OCI-LY7 (cell line): ENCODE results near the gene PITPNB. TPM values are rescaled to one million over a fixed set of nuclear protein-coding genes. Genes with fewer than 3 reads are reported as not detected.

ENCODE experiments used
- BruUV-seq: library from RNA; stranded (reverse); fragments of 400-500 nt; replicated peaks from 2 replicates; lab custom pipeline; 2021; lab: Mats Ljungman, UMichigan
- CTCF ChIA-PET: fragments of 300-600 bp; sonication (Branson Sonifier 250); formaldehyde crosslinking; loops from one replicate; lab custom pipeline; 2022; ENCODE audit warnings: antibody characterized with exemption; ENCODE audit not compliant: unreplicated experiment; lab: Charles Lee
- POLR2A ChIA-PET: fragments of 300-600 bp; sonication (Branson Sonifier 250); formaldehyde crosslinking; loops from one replicate; lab custom pipeline; 2022; ENCODE audit warnings: antibody characterized with exemption; lab: Charles Lee
- DNase-seq: peaks from one replicate; pipeline ENCODE4 v3.0.0-alpha.2; 2015; ENCODE audit warnings: low spot score
- H2AFZ ChIP-seq: fragments of 200-600 bp; sonication (generic), shearing (Covaris generic); 2 replicates; pipeline ENCODE4 v1.6.1; 2014; ENCODE audit warnings: mild to moderate bottlenecking, antibody characterized with exemption, low read length, moderate library complexity
- H3K27ac ChIP-seq: fragments of 200-600 bp; sonication (generic); 2 replicates; pipeline ENCODE4 v1.5.1; 2014; ENCODE audit warnings: mixed run types, low read depth, mild to moderate bottlenecking, moderate library complexity, low read length, inconsistent platforms; ENCODE audit not compliant: poor library complexity, severe bottlenecking
- H3K36me3 ChIP-seq: fragments of 200-600 bp; sonication (generic); 2 replicates; pipeline ENCODE4 v1.6.1; 2014; ENCODE audit warnings: mild to moderate bottlenecking, antibody characterized with exemption, low read length, moderate library complexity, mixed read lengths; ENCODE audit not compliant: insufficient read depth
- H3K4me1 ChIP-seq: fragments of 200-600 bp; sonication (generic); 2 replicates; pipeline ENCODE4 v1.5.1; 2014; ENCODE audit warnings: mild to moderate bottlenecking, low read length; ENCODE audit not compliant: insufficient read depth, poor library complexity, severe bottlenecking
- H3K4me2 ChIP-seq: fragments of 200-600 bp; sonication (generic); 2 replicates; pipeline ENCODE4 v1.6.1; 2014; ENCODE audit warnings: mild to moderate bottlenecking, low read length
- H3K4me3 ChIP-seq: fragments of 200-600 bp; sonication (generic); 2 replicates; pipeline ENCODE4 v1.5.1; 2014; ENCODE audit warnings: mild to moderate bottlenecking, low read depth, low read length; ENCODE audit not compliant: poor library complexity, severe bottlenecking
- H3K79me2 ChIP-seq: fragments of 200-600 bp; sonication (generic); 2 replicates; pipeline ENCODE4 v1.6.1; 2016; ENCODE audit warnings: low read depth, mild to moderate bottlenecking, low read length, moderate library complexity, mixed read lengths; ENCODE audit not compliant: insufficient read depth
- H3K9me2 ChIP-seq: fragments of 200-600 bp; sonication (generic); 2 replicates; pipeline ENCODE4 v1.6.1; 2016; ENCODE audit warnings: mild to moderate bottlenecking, low read length, mixed read lengths; ENCODE audit not compliant: insufficient read depth
- H3K9me3 ChIP-seq: fragments of 200-600 bp; sonication (generic); 2 replicates; pipeline ENCODE4 v1.6.1; 2014; ENCODE audit warnings: mild to moderate bottlenecking, mixed run types, low read length, mixed read lengths
- H4K20me1 ChIP-seq: fragments of 200-600 bp; sonication (generic); 2 replicates; pipeline ENCODE4 v1.6.1; 2014; ENCODE audit warnings: mild to moderate bottlenecking, antibody characterized with exemption, low read length, moderate library complexity, mixed read lengths; ENCODE audit not compliant: insufficient read depth
- CTCF ChIP-seq: fragments of 200-600 bp; sonication (generic); conservative IDR thresholded peaks from 2 replicates; pipeline ENCODE4 v1.5.1; 2014; ENCODE audit warnings: mild to moderate bottlenecking, antibody characterized with exemption, low read length, moderate library complexity, mixed read lengths
- EZH2phosphoT487 ChIP-seq: fragments of 200-600 bp; sonication (generic); IDR thresholded peaks from 2 replicates; pipeline ENCODE4 v1.6.1; 2018; ENCODE audit warnings: low read depth, borderline replicate concordance, mild to moderate bottlenecking, mixed run types, antibody characterized with exemption, low read length, moderate library complexity, mixed read lengths
- intact Hi-C: fragments of 100-400 bp; cut with micrococcal nuclease; formaldehyde crosslinking; loops from one replicate; pipeline ENCODE4 v1.10.0; 2022; ENCODE audit not compliant: unreplicated experiment
- total RNA-seq, 2 experiments: library from RNA; depleted of rRNA in 1 of 2; stranded (reverse); fragments of >200 nt in 1 of 2; shearing (Covaris generic) in 1 of 2; gene quantifications; 2 replicates each; pipeline ENCODE4 v1.2.3, GENCODE V29; 2014 to 2022

The PITPNB gene
- total RNA-seq, 2 experiments from 2014 or later: 21.8 to 97.4 TPM

GRCh38 chr22:27863001-27863400 is 56.1 kb downstream of the PITPNB start:
- Histone ChIP-seq H3K36me3 (peaks cover 92% of the 10 kb centered on the region), H3K79me2 (no peaks in the 10 kb centered on the region), H3K27ac (no peak overlapping the region), H3K9me3 (no peaks in the 10 kb centered on the region), H3K4me2 (no peak overlapping the region), H3K4me3 (no peak overlapping the region), H3K4me1 (no peaks in the 10 kb centered on the region), H3K9me2 (no peaks in the 10 kb centered on the region), H4K20me1 (peaks cover 4% of the 10 kb centered on the region), H2AFZ (no peak overlapping the region)
- intact Hi-C loops: no loop called here
- no TSS peak for BruUV-seq
- no peak for DNase-seq
- ChIA-PET POLR2A (interaction anchor here (0.5 to 1.2 kb wide), 3 partner anchors 12 to 102 kb away, joined by 3 to 5 read pairs (median 4); no protein-coding TSS in a partner anchor), CTCF (no interaction called here)
- TF ChIP-seq CTCF (no peak), EZH2phosphoT487 (no peak)

GRCh38 chr22:27859336-27859735 is 59.7 kb downstream of the PITPNB start:
- BruUV-seq: no TSS peak
- H3K27ac ChIP-seq: no peak overlapping the region
- intact Hi-C loops: no loop called here
- H3K79me2 ChIP-seq: no peaks in the 10 kb centered on the region
- TF ChIP-seq EZH2phosphoT487 (no peak), CTCF (no peak)
- peaks cover 4% of the 10 kb centered on the region; the same call in 1 of the 2 replicates for H4K20me1 ChIP-seq
- H3K4me2 ChIP-seq: no peak overlapping the region
- ChIA-PET CTCF (no interaction called here), POLR2A (interaction anchor here (0.6 kb wide), 1 partner anchor 320 kb away, joined by 3 read pairs; no protein-coding TSS in a partner anchor)
- H3K4me1 ChIP-seq: no peaks in the 10 kb centered on the region
- H3K9me2 ChIP-seq: no peaks in the 10 kb centered on the region
- no peaks in the 10 kb centered on the region for H3K9me3 ChIP-seq
- H3K36me3 ChIP-seq: peaks cover 95% of the 10 kb centered on the region
- H2AFZ ChIP-seq: no peak overlapping the region
- no peak overlapping the region for H3K4me3 ChIP-seq
- DNase-seq: no peak

GRCh38 chr22:27858626-27859025 is 60.4 kb downstream of the PITPNB start:
- no peaks in the 10 kb centered on the region for H3K79me2 ChIP-seq
- no peaks in the 10 kb centered on the region for H3K9me3 ChIP-seq
- peaks cover 4% of the 10 kb centered on the region; the same call in 1 of the 2 replicates for H4K20me1 ChIP-seq
- TF ChIP-seq CTCF (no peak), EZH2phosphoT487 (no peak)
- no TSS peak for BruUV-seq
- H3K27ac ChIP-seq: no peak overlapping the region
- H2AFZ ChIP-seq: no peak overlapping the region
- ChIA-PET POLR2A (interaction anchor here (0.6 kb wide), 1 partner anchor 321 kb away, joined by 3 read pairs; no protein-coding TSS in a partner anchor), CTCF (no interaction called here)
- H3K4me3 ChIP-seq: no peak overlapping the region
- no peak overlapping the region for H3K4me2 ChIP-seq
- peaks cover 96% of the 10 kb centered on the region for H3K36me3 ChIP-seq
- no peak for DNase-seq
- H3K9me2 ChIP-seq: no peaks in the 10 kb centered on the region
- H3K4me1 ChIP-seq: no peaks in the 10 kb centered on the region
- intact Hi-C loops: no loop called here
